T-cell (primary cell): Measurements from ENCODE around the gene FTCD. TPM values are rescaled to one million over a fixed set of nuclear protein-coding genes. Genes with fewer than 3 reads are reported as not detected.

Experiments
- ATAC-seq, 4 experiments: fragments of 200-7000 bp in 3 of 4; fragments of 150-1000 bp in 1 of 4; cut with Tn5 transposase; replicated peaks in 1 of 4; 1 replicate in 3 of 4; 2 replicates in 1 of 4; pipeline ENCODE4 v1.10.0; 2021; ENCODE audit warnings: moderate library complexity in 3 of 4, mild to moderate bottlenecking in 2 of 4, moderate number of reproducible peaks in 1 of 4
- CTCF ChIA-PET, 2 donors: fragments of 300-600 bp; sonication (Branson Sonifier 250); formaldehyde crosslinking; loops; one replicate each; lab custom pipeline; 2022; ENCODE audit warnings: antibody characterized with exemption in 2 of 2; lab: Charles Lee
- POLR2A ChIA-PET, 2 donors: fragments of 300-600 bp; sonication (Branson Sonifier 250); formaldehyde crosslinking; loops; one replicate each; lab custom pipeline; 2022; ENCODE audit warnings: antibody characterized with exemption in 2 of 2; lab: Charles Lee
- DNase-seq, 35 experiments: peaks; one replicate each; pipeline versions ENCODE4 v3.0.0 to v3.0.0-alpha.2; 2013 to 2023
- H3K27ac ChIP-seq: one replicate; pipeline ENCODE4 v1.5.1; 2013; ENCODE audit warnings: low read length
- H3K27me3 ChIP-seq, 2 experiments: replicated peaks in 1 of 2; 1 replicate in 1 of 2; 2 replicates in 1 of 2; pipeline versions ENCODE4 v1.6.1 to v1.7.0; 2013; ENCODE audit warnings: low read length in 1 of 2, mixed read lengths in 1 of 2; ENCODE audit not compliant: control insufficient read depth in 2 of 2, insufficient read depth in 2 of 2; ENCODE audit errors: extremely low read depth in 1 of 2
- H3K36me3 ChIP-seq, 2 donors: 1 replicate in 1 of 2; 2 replicates in 1 of 2; pipeline versions ENCODE4 v1.6.1 to v1.7.0; 2013; ENCODE audit warnings: low read length in 1 of 2; ENCODE audit not compliant: control insufficient read depth in 2 of 2, insufficient read depth in 1 of 2; ENCODE audit errors: extremely low read depth in 1 of 2
- H3K4me1 ChIP-seq, 2 experiments: 1 replicate in 1 of 2; 2 replicates in 1 of 2; pipeline versions ENCODE4 v1.6.1 to v1.7.0; 2013; ENCODE audit warnings: low read length in 2 of 2, mixed read lengths in 1 of 2; ENCODE audit not compliant: insufficient read depth in 2 of 2, control insufficient read depth in 1 of 2; ENCODE audit errors: extremely low read depth in 1 of 2
- H3K4me3 ChIP-seq, 2 donors: 1 replicate in 1 of 2; 2 replicates in 1 of 2; pipeline versions ENCODE4 v1.5.1 to v1.7.0; 2013; ENCODE audit warnings: mild to moderate bottlenecking in 2 of 2, low read length in 1 of 2, moderate library complexity in 1 of 2; ENCODE audit not compliant: control insufficient read depth in 1 of 2; ENCODE audit errors: extremely low read depth in 1 of 2
- H3K9me3 ChIP-seq: 2 replicates; pipeline ENCODE4 v1.7.0; 2013
- H3K27ac Mint-ChIP-seq, 2 donors: one replicate each; pipeline ENCODE4 v1.8.0; 2020 to 2021; ENCODE audit warnings: mild to moderate bottlenecking in 2 of 2, mixed read lengths in 2 of 2
- H3K27me3 Mint-ChIP-seq, 2 donors: one replicate each; pipeline ENCODE4 v1.8.0; 2021 to 2022; ENCODE audit warnings: mixed read lengths in 2 of 2
- H3K36me3 Mint-ChIP-seq: one replicate; pipeline ENCODE4 v1.8.0; 2021; ENCODE audit warnings: mixed read lengths
- H3K4me1 Mint-ChIP-seq, 3 donors: one replicate each; pipeline ENCODE4 v1.8.0; 2020 to 2022; ENCODE audit warnings: mixed read lengths in 3 of 3, mild to moderate bottlenecking in 1 of 3
- H3K4me3 Mint-ChIP-seq, 3 donors: one replicate each; pipeline ENCODE4 v1.8.0; 2020 to 2022; ENCODE audit warnings: mild to moderate bottlenecking in 3 of 3, mixed read lengths in 3 of 3, moderate library complexity in 3 of 3
- H3K9me3 Mint-ChIP-seq, 3 donors: one replicate each; pipeline ENCODE4 v1.8.0; 2020 to 2022; ENCODE audit warnings: mixed read lengths in 3 of 3
- WGBS: methylation state at CpG from one replicate; pipeline ENCODE4 v1.1.5; 2013; ENCODE audit warnings: missing lambda C conversion rate; ENCODE audit not compliant: insufficient coverage; 5-methylcytosine and 5-hydroxymethylcytosine counted together
- total RNA-seq, 35 experiments: library from RNA in 6 of 35; stranded (reverse) in 6 of 35; fragments of 120-200 nt in 1 of 35; gene quantifications; one replicate each; pipeline versions ENCODE4 v1.2.1 to v1.2.4 and lab custom pipeline; 2013 to 2026

Gene FTCD
- total RNA-seq, 5 donors from 2014 or later (not counting 1 experiment from before 2014, with no cell fraction given) = 0.95 to 6.1 (median 2.5) TPM; not detected in 1

DNA sequence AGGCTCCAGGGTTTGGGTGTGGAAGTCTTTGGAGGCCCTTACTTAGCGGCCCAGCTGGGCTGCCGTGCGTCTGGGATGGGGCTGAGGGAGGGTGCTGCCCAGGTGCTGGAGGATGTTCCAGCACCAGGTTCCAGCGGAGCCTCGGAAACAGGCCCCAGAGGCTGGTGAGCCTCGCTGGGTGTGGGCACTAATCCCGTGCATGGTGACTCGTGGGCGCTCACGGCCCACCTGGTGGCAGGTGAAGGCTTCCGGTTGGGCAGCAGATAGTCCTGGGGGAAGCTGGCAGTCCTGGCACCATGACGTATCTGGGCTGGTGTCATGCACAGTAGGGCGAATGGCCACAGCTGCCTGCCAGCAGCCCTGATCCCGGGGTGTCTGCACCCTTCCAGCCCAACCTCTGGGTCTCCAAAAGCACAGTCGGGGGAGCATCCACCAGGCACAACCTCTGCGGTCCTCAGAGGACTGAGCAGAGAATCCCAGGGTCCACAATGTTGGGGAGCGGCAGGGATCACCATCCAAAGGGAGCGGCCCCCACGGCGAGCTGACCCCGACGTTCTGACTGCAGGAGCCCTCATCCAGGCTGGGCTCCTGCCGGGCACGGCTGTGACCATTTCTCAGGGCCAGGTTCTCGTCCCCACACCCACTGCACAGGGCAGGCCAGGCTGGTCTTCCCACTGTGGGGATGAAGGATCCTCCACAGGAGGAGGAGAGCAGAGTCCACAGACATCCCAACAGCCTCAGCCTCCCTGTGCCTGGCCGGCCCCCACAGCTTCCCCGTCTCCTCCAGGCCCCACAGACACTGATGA is 25.3 kb downstream of the FTCD start:
- no peaks in the 10 kb centered on the region for H3K4me1 Mint-ChIP-seq
- Histone ChIP-seq H3K4me3 (no peak overlapping the region), H3K27ac (no peak overlapping the region), H3K36me3 (no peaks in the 10 kb centered on the region), H3K4me1 (no peaks in the 10 kb centered on the region), H3K27me3 (no peaks in the 10 kb centered on the region), H3K9me3 (no peaks in the 10 kb centered on the region)
- ChIA-PET CTCF (no interaction called here), POLR2A (interaction anchor here in 1 of 2 donors (0.6 kb wide), 1 partner anchor 888 kb away, joined by 4 read pairs; no protein-coding TSS in a partner anchor)
- ATAC-seq (no peak), DNase-seq (no peak)
- H3K27me3 Mint-ChIP-seq = no peaks in the 10 kb centered on the region
- no peaks in the 10 kb centered on the region for H3K36me3 Mint-ChIP-seq
- no peak overlapping the region for H3K27ac Mint-ChIP-seq
- WGBS = 84% methylated on average over 21 of the region's 27 CpGs
- no peak overlapping the region for H3K4me3 Mint-ChIP-seq
- H3K9me3 Mint-ChIP-seq = no peaks in the 10 kb centered on the region

DNA sequence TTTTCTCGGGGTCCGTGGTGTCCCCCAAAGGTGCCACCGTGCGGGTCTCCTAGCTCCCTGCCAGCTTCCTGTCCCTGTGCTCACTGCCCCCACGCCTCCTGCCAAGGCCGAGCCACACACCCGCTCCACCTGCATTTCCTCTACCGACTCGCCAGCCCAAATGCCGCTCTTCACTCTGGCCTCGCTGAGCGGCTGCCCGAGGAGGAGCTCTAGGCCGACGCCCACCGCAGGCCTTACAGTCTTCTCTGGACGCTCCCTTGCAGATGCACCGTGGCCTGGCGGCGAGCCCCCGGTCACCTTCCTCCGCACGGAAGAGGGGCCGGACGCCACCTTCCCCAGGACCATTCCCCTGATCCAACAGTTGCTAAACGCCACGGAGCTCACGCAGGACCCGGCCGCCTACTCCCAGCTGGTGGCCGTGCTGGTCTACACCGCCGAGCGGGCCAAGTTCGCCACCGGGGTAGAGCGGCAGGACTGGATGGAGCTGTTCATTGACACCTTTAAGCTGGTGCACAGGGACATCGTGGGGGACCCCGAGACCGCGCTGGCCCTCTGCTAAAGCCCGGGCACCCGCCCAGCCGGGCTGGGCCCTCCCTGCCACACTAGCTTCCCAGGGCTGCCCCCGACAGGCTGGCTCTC is 26.3 kb downstream of the FTCD start:
- ChIA-PET CTCF (no interaction called here), POLR2A (no interaction called here)
- Histone ChIP-seq H3K27me3 (no peaks in the 10 kb centered on the region), H3K9me3 (no peaks in the 10 kb centered on the region), H3K4me3 (no peak overlapping the region), H3K4me1 (no peaks in the 10 kb centered on the region), H3K36me3 (no peaks in the 10 kb centered on the region), H3K27ac (no peak overlapping the region)
- Mint-ChIP-seq H3K27me3 (no peaks in the 10 kb centered on the region), H3K9me3 (no peaks in the 10 kb centered on the region), H3K4me3 (no peak overlapping the region), H3K4me1 (no peaks in the 10 kb centered on the region), H3K36me3 (no peaks in the 10 kb centered on the region), H3K27ac (no peak overlapping the region)
- no peak for DNase-seq
- 95% methylated on average over 43 of the region's 45 CpGs for WGBS
- no peak for ATAC-seq

DNA sequence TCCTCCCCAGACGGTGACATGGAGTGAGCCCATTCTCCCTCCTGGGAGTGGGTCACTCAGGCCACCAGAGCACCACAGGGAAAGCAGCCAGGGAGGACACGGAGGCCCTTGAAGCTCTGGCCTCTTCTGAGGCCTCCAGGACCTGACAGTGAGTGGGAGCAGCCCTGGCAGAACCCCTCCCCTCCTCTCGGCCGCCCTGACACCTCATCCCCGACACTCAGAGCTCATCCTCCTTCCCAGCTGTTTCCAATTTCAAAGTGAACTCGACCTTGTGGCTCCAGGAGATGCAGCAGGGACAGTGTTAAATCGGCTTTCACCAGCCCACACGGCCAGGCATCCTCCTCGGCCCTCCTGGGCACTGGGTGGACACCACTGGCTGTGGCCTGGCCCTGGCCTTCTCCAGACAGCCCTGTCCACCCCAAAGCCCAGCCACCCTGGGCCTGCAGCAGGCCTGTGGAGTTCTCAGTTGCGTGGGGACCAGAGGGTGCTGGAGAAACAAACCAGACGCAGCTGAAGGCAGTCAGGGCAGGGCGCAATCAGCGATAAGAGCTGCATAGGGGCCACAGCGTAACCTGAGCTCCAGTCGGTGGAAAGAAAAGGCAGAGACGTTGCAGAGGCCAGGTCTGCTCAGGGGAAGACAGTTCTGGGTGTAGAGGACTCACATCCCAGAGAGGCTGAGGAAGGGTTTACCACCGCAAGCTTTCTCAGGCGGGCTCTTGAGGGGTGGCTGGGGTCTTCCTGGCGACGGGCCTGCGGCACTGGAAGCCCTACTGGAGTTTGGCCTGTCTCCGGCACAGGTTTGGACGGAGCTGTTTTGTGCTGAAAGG is 27.1 kb downstream of the FTCD start:
- H3K27ac Mint-ChIP-seq = no peak overlapping the region

DNA sequence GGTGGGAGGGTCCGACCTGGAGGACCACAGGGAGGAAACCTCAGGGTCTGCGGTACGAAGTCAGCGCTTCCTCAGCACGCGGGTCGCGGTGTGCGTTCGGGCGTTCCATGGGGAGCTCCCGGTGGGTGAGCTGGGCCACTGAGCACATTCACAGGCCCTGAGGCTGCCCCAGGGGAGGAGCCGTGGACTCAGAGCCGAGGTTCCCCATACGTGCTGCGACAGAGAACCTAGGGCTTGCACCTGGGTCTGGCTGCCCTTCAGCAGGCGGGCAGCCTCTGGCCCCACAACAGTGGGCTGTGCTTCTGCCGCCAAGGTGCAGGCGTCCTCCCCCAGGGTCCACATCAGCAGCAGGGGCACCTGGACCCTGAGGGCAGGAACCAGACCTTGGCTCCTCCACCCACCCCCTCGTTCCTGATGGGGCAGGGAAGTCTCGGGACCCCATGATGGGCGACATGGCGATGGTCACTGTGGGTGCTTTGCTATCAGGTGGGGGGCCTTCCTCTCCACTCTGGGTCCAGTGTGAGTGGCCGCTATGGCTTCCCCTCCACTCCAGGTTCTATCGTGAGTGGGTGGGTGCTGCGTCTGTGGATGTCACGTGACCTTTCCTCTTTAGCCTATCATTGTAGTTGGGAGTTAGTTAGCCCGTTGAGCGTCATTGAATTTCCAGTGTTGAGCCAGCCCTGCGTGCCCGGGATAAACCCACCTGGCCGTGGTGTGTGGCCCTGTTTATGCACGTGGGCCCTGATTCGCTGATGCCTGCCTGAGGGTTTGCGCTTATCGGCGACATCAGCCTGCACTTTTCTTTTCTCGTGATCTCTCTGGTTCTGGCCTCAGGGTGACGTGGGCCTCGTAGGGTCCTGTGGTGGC is 27.9 kb downstream of the FTCD start:
- no peaks in the 10 kb centered on the region for H3K4me1 Mint-ChIP-seq
- ATAC-seq (no peak), DNase-seq (peak in 1 of 35 experiments; percentile 2)
- H3K27me3 Mint-ChIP-seq = no peaks in the 10 kb centered on the region
- H3K4me3 ChIP-seq = no peak overlapping the region
- H3K27ac Mint-ChIP-seq = no peak overlapping the region
- POLR2A ChIA-PET = no interaction called here
- no peaks in the 10 kb centered on the region for H3K27me3 ChIP-seq
- H3K9me3 ChIP-seq = no peaks in the 10 kb centered on the region
- H3K36me3 Mint-ChIP-seq = no peaks in the 10 kb centered on the region
- no peak overlapping the region for H3K4me3 Mint-ChIP-seq
- no peaks in the 10 kb centered on the region for H3K36me3 ChIP-seq
- CTCF ChIA-PET = no interaction called here
- no peaks in the 10 kb centered on the region for H3K4me1 ChIP-seq
- H3K9me3 Mint-ChIP-seq = no peaks in the 10 kb centered on the region
- H3K27ac ChIP-seq = no peak overlapping the region
- WGBS = 93% methylated on average over 29 of the region's 40 CpGs

More for the DNA sequence above, 27.1 kb downstream of the FTCD start:
- Histone ChIP-seq H3K9me3 (no peaks in the 10 kb centered on the region), H3K4me3 (no peak overlapping the region), H3K4me1 (no peaks in the 10 kb centered on the region), H3K27me3 (no peaks in the 10 kb centered on the region), H3K36me3 (no peaks in the 10 kb centered on the region), H3K27ac (no peak overlapping the region)
- 79% methylated on average over 23 of the region's 23 CpGs for WGBS
- H3K4me3 Mint-ChIP-seq = no peak overlapping the region
- DNase-seq (no peak), ATAC-seq (no peak)
- no peaks in the 10 kb centered on the region for H3K36me3 Mint-ChIP-seq
- H3K4me1 Mint-ChIP-seq = no peaks in the 10 kb centered on the region
- POLR2A ChIA-PET = no interaction called here
- no peaks in the 10 kb centered on the region for H3K9me3 Mint-ChIP-seq
- CTCF ChIA-PET = no interaction called here
- no peaks in the 10 kb centered on the region for H3K27me3 Mint-ChIP-seq

DNA sequence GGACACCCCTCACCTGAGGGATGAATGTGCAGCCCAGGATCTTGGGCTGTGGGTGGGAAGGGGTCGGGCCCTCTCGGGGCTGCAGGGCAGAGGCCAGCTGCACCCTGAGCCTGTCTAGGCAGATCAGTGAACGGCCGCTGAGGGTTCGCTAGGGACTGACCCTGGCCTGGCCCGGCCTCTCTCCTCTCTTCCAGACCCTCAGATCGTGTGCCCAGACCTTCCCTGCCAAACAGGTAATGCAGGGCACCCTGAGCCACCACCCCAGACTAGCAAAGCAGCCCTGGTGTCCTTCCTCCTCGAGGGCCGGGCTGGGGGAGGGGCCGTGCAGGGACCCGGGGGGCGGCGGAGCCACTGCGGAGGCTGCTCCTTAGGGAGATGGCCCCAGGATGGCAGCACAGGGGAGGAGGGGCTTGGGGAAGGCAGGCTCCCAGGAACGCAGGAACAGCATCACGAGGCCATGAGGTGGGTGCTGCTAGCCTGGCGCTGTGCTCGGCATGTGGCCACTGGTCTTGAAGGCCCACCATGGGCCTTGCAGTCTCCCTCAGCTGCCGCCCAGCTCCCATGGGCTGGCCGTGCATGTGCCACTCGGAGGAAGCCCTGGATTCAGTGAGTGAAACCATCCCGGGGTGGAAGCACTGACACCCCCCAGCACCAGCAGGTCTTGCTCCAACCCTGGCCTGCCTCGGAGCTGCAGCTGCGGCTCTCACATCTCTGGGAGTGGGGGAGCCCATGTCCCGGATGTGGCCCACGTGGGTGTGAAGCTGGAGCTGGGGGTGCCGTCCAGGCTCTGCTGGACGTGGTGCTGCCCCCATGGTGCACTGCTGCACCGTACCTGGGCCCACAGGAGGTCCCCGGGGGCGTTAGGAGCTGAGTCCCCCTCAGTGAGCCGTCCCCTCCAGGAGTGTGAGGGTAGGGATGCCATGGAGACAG is 28.8 kb downstream of the FTCD start:
- H3K4me3 Mint-ChIP-seq = no peak overlapping the region
- H3K4me1 ChIP-seq = no peaks in the 10 kb centered on the region

More for the DNA sequence above, 28.8 kb downstream of the FTCD start:
- Mint-ChIP-seq H3K36me3 (no peaks in the 10 kb centered on the region), H3K27me3 (no peaks in the 10 kb centered on the region), H3K27ac (no peak overlapping the region), H3K4me1 (no peaks in the 10 kb centered on the region), H3K9me3 (no peaks in the 10 kb centered on the region)
- peak in 1 of 4 experiments; percentile 7 for ATAC-seq
- Histone ChIP-seq H3K27me3 (no peaks in the 10 kb centered on the region), H3K4me3 (no peak overlapping the region), H3K9me3 (no peaks in the 10 kb centered on the region), H3K27ac (no peak overlapping the region), H3K36me3 (peaks cover 0 to 5% of the 10 kb centered on the region in 2 donors)
- WGBS = 90% methylated on average over 16 of the region's 32 CpGs
- POLR2A ChIA-PET = no interaction called here
- CTCF ChIA-PET = no interaction called here
- DNase-seq = peak in 2 of 35 experiments; percentile 1
